A549 (cell line): ENCODE results near the gene ZC3H12D. TPM values are rescaled to one million over a fixed set of nuclear protein-coding genes. Genes with fewer than 3 reads are reported as not detected.

Source experiments
- ATAC-seq, 2 experiments: fragments of 200-7000 bp in 1 of 2; fragments of >200 bp in 1 of 2; cut with Nextera tagmentation in 1 of 2; cut with Tn5 transposase in 1 of 2; 3 replicates each; pipeline versions ENCODE4 v1.8.0 to v1.9.1; 2018 to 2020; ENCODE audit warnings: mild to moderate bottlenecking in 1 of 2, moderate library complexity in 1 of 2
- CTCF ChIA-PET: fragments of 300-600 bp; sonication (Branson Sonifier 250); formaldehyde crosslinking; extraction: SDS; loops from one replicate; lab custom pipeline; 2021; ENCODE audit warnings: antibody characterized with exemption, inconsistent platforms; lab: Yijun Ruan, JAX
- POLR2A ChIA-PET: fragments of 350-600 bp; formaldehyde crosslinking; extraction: SDS; loops from one replicate; lab custom pipeline; 2021; ENCODE audit warnings: antibody characterized with exemption, inconsistent platforms; lab: Yijun Ruan, JAX
- DNase-seq, 2 experiments: peaks; one replicate each; pipeline versions ENCODE4 v3.0.0 to v3.0.0-alpha.2; 2011 to 2016; ENCODE audit warnings: low read depth in 1 of 2, low spot score in 1 of 2
- FAIRE-seq: peaks from 2 replicates; lab custom pipeline; 2011; peaks lifted over from hg19 to GRCh38; lab: Jason Lieb, UNC
- H3K27ac ChIP-seq, 2 experiments: fragments of >200 bp; sonication (Bioruptor Twin); formaldehyde crosslinking; 3 replicates each; pipeline ENCODE4 v1.5.1; 2016 to 2017
- H3K4me1 ChIP-seq: fragments of >200 bp; sonication (Bioruptor Twin); formaldehyde crosslinking; 3 replicates; pipeline ENCODE4 v1.6.1; 2016
- H3K4me2 ChIP-seq: fragments of >200 bp; sonication (Bioruptor Twin); formaldehyde crosslinking; 3 replicates; pipeline ENCODE4 v1.6.1; 2016
- H3K4me3 ChIP-seq: fragments of >200 bp; sonication (Bioruptor Twin); formaldehyde crosslinking; 3 replicates; pipeline ENCODE4 v1.5.1; 2016
- H3K9me3 ChIP-seq: fragments of >200 bp; sonication (Bioruptor Twin); formaldehyde crosslinking; 3 replicates; pipeline ENCODE4 v1.6.1; 2016
- BCL3 ChIP-seq: fragments of >200 bp; sonication (Bioruptor Twin); formaldehyde crosslinking; IDR thresholded peaks from 3 replicates; pipeline ENCODE4 v1.6.1; 2016
- CBX2 ChIP-seq: fragments of 200-600 bp; sonication (generic); IDR thresholded peaks from 2 replicates; pipeline ENCODE4 v1.6.1; 2016; ENCODE audit warnings: low read depth, mild to moderate bottlenecking, borderline replicate concordance
- CBX8 ChIP-seq: fragments of 200-600 bp; sonication (generic); IDR thresholded peaks from 2 replicates; pipeline ENCODE4 v1.6.1; 2016
- CEBPB ChIP-seq, 2 experiments: fragments of >200 bp in 1 of 2; sonication (Bioruptor Twin) in 1 of 2; formaldehyde crosslinking in 1 of 2; IDR thresholded peaks; 2 replicates each; pipeline ENCODE4 v1.6.1; 2012 to 2016
- CHD2 ChIP-seq: fragments of 150-350 bp; IDR thresholded peaks from 2 replicates; pipeline ENCODE4 v1.6.1; 2014; ENCODE audit warnings: low read length; ENCODE audit not compliant: partially characterized antibody
- CHD4 ChIP-seq: fragments of 200-600 bp; sonication (generic); IDR thresholded peaks from 2 replicates; pipeline ENCODE4 v1.6.1; 2016; ENCODE audit warnings: antibody characterized with exemption, mild to moderate bottlenecking, borderline replicate concordance
- EHF ChIP-seq: fragments of 250-450 bp; sonication (Bioruptor Pico); IDR thresholded peaks from 2 replicates; pipeline ENCODE4 v1.5.0; 2020; ENCODE audit warnings: mild to moderate bottlenecking
- EHMT2 ChIP-seq: fragments of 200-600 bp; sonication (generic); IDR thresholded peaks from 2 replicates; pipeline ENCODE4 v1.6.1; 2016; ENCODE audit warnings: antibody characterized with exemption, low read depth, mild to moderate bottlenecking, moderate library complexity
- ELK1 ChIP-seq: fragments of 150-350 bp; IDR thresholded peaks from 2 replicates; pipeline ENCODE4 v1.6.1; 2014; ENCODE audit warnings: low read depth, mild to moderate bottlenecking, low read length
- ESRRA ChIP-seq: fragments of 150-350 bp; IDR thresholded peaks from 2 replicates; pipeline ENCODE4 v1.6.1; 2014; ENCODE audit warnings: mild to moderate bottlenecking, low read length, borderline replicate concordance
- FOXS1 ChIP-seq: fragments of 250-450 bp; sonication (Bioruptor Pico); IDR thresholded peaks from 2 replicates; pipeline ENCODE4 v1.5.0; 2020; ENCODE audit warnings: mild to moderate bottlenecking, moderate library complexity
- HEYL ChIP-seq: fragments of 250-450 bp; sonication (Bioruptor Pico); IDR thresholded peaks from 2 replicates; pipeline ENCODE4 v1.8.0; 2021; ENCODE audit warnings: mild to moderate bottlenecking, moderate library complexity
- HOXB13 ChIP-seq: fragments of 250-450 bp; sonication (Bioruptor Pico); IDR thresholded peaks from 2 replicates; pipeline ENCODE4 v1.5.0; 2020; ENCODE audit warnings: low read depth, mild to moderate bottlenecking, moderate library complexity
- JUN ChIP-seq, 2 experiments: fragments of >200 bp; sonication (Bioruptor Twin); formaldehyde crosslinking; IDR thresholded peaks; 2 replicates in 1 of 2; 3 replicates in 1 of 2; pipeline ENCODE4 v1.6.1; 2016 to 2017
- JUNB ChIP-seq: fragments of >200 bp; sonication (Bioruptor Twin); formaldehyde crosslinking; IDR thresholded peaks from 2 replicates; pipeline ENCODE4 v1.6.1; 2016
- KDM5A ChIP-seq: fragments of 200-600 bp; sonication (generic); IDR thresholded peaks from 2 replicates; pipeline ENCODE4 v1.6.1; 2016; ENCODE audit warnings: antibody characterized with exemption, mild to moderate bottlenecking
- MAFK ChIP-seq: fragments of 450-650 bp; IDR thresholded peaks from 2 replicates; pipeline ENCODE4 v1.6.1; 2014; ENCODE audit not compliant: partially characterized antibody
- MAX ChIP-seq: IDR thresholded peaks from 2 replicates; pipeline ENCODE4 v1.6.1; 2012
- MAZ ChIP-seq: fragments of 150-350 bp; IDR thresholded peaks from 2 replicates; pipeline ENCODE4 v1.6.1; 2014; ENCODE audit warnings: antibody characterized with exemption, low read depth, low read length, borderline replicate concordance
- NFE2L2 ChIP-seq: fragments of 150-350 bp; conservative IDR thresholded peaks from 2 replicates; pipeline ENCODE4 v1.6.1; 2014; ENCODE audit warnings: low read length
- NPAS2 ChIP-seq: fragments of 250-450 bp; sonication (Bioruptor Pico); IDR thresholded peaks from 2 replicates; pipeline ENCODE4 v1.8.0; 2022; ENCODE audit warnings: mild to moderate bottlenecking, moderate library complexity, borderline replicate concordance
- NR3C1 ChIP-seq: fragments of >200 bp; sonication (Bioruptor Twin); formaldehyde crosslinking; IDR thresholded peaks from 3 replicates; pipeline ENCODE4 v1.6.1; 2017
- POLR2AphosphoS2 ChIP-seq: conservative IDR thresholded peaks from 2 replicates; pipeline ENCODE4 v1.6.1; 2012; ENCODE audit warnings: low read length, improper control_type of control experiment, inconsistent platforms
- RAD21 ChIP-seq, 2 experiments: fragments of >200 bp in 1 of 2; sonication (Bioruptor Twin) in 1 of 2; formaldehyde crosslinking in 1 of 2; IDR thresholded peaks in 1 of 2; conservative IDR thresholded peaks in 1 of 2; 2 replicates in 1 of 2; 3 replicates in 1 of 2; pipeline ENCODE4 v1.6.1; 2012 to 2018; ENCODE audit warnings: inconsistent platforms in 1 of 2
- RNF2 ChIP-seq: fragments of 200-600 bp; sonication (generic); IDR thresholded peaks from 2 replicates; pipeline ENCODE4 v1.6.1; 2016; ENCODE audit warnings: low read depth, mild to moderate bottlenecking, antibody characterized with exemption, moderate library complexity, borderline replicate concordance
- ZSCAN20 ChIP-seq: fragments of 250-450 bp; sonication (Bioruptor Pico); IDR thresholded peaks from 2 replicates; pipeline ENCODE4 v1.8.0; 2022; ENCODE audit warnings: mild to moderate bottlenecking, moderate library complexity
- WGBS: methylation state at CpG from one replicate; pipeline ENCODE4 v1.1.6; 2017; ENCODE audit errors: missing lambda C conversion rate; 5-methylcytosine and 5-hydroxymethylcytosine counted together
- polyA plus RNA-seq, 4 experiments: library from polyadenylated mRNA; depleted of rRNA in 3 of 4; stranded (reverse); fragments of >200 nt; fragmentation: RNase III in 1 of 4; extraction: RNeasy Plus Mini Kit Qiagen cat#74134 plus additional on column Dnase treatment in 1 of 4; gene quantifications; 2 replicates in 3 of 4; 3 replicates in 1 of 4; pipeline ENCODE4 v1.2.3, GENCODE V29; 2011 to 2017

Gene ZC3H12D
- polyA plus RNA-seq, 2 of the 4 experiments (the other 2 are of a cell fraction), result 0.04 to 0.12 TPM

GRCh38 chr6:149503276-149503675, 18.5 kb upstream of the ZC3H12D start:
- FAIRE-seq, result no peak
- peak in 1 of 2 experiments; percentile 71; a peak in 2 of 4 replicates for TF ChIP-seq CEBPB (IDR thresholded peaks at IDR 0.05)
- no peak for TF ChIP-seq NFE2L2
- TF ChIP-seq, all 56 proteins: peak for 1
- no peaks in the 10 kb centered on the region for H3K9me3 ChIP-seq
- ChIA-PET CTCF (interaction anchor here (0.7 to 2.2 kb wide), 5 partner anchors 10 to 420 kb away, joined by 3 to 10 read pairs (median 3); no protein-coding TSS in a partner anchor), POLR2A (no interaction called here)
- ATAC-seq (no peak), DNase-seq (no peak)
- no peaks in the 10 kb centered on the region for H3K4me1 ChIP-seq
- H3K4me3 ChIP-seq, result no peak overlapping the region
- H3K27ac ChIP-seq, result no peak overlapping the region
- 70% methylated on average over 2 of the region's 2 CpGs for WGBS
- no peak overlapping the region for H3K4me2 ChIP-seq

- TF ChIP-seq CHD4 (no peak), RAD21 (conservative IDR thresholded peaks at IDR 0.05 in 1 of 2, IDR thresholded peaks at IDR 0.05 in 1 of 2) (no peak), RNF2 (no peak), NFE2L2 (no peak), JUN (IDR thresholded peaks at IDR 0.05) (no peak), EHF (CRISPR knock-in tag) (no peak), MAFK (no peak), FOXS1 (CRISPR knock-in tag) (no peak), HEYL (CRISPR knock-in tag) (no peak), NPAS2 (CRISPR knock-in tag) (no peak), ELK1 (no peak), JUNB (no peak), MAX (no peak), ESRRA (no peak), CBX2 (no peak), EHMT2 (no peak), MAZ (no peak)
- POLR2A ChIA-PET, result no interaction called here
- FAIRE-seq (no peak), ATAC-seq (no peak), DNase-seq (no peak)
- H3K9me3 ChIP-seq, result no peaks in the 10 kb centered on the region
- no peak overlapping the region for H3K27ac ChIP-seq
- no peak overlapping the region for H3K4me3 ChIP-seq
- CTCF ChIA-PET, result interaction anchor here (1.0 kb wide), 1 partner anchor 8 kb away, joined by 3 read pairs; no protein-coding TSS in a partner anchor
- H3K4me1 ChIP-seq, result peaks cover 7% of the 10 kb centered on the region
- H3K4me2 ChIP-seq, result no peak overlapping the region
- 83% methylated on average over 3 of the region's 3 CpGs for WGBS
These were observed 17.0 kb upstream of the ZC3H12D start for GRCh38 chr6:149501768-149502167.

- ATAC-seq, result no peak
- Histone ChIP-seq H3K4me1 (peaks cover 13% of the 10 kb centered on the region), H3K27ac (no peak overlapping the region), H3K4me2 (no peak overlapping the region)
- TF ChIP-seq CBX8 (no peak), POLR2AphosphoS2 (no peak), ZSCAN20 (no peak), RNF2 (no peak)
- TF ChIP-seq, all 56 proteins: peak for 0
- no peaks in the 10 kb centered on the region for H3K9me3 ChIP-seq
- DNase-seq (no peak), FAIRE-seq (no peak)
- POLR2A ChIA-PET, result no interaction called here
- CTCF ChIA-PET, result interaction anchor here (1.0 kb wide), 1 partner anchor 7 kb away, joined by 3 read pairs; no protein-coding TSS in a partner anchor
- 89% methylated on average over 1 of the region's 1 CpG for WGBS
- no peak overlapping the region for H3K4me3 ChIP-seq
These were observed 16.4 kb upstream of the ZC3H12D start for GRCh38 chr6:149501201-149501600.

GRCh38 chr6:149500096-149500495, 15.3 kb upstream of the ZC3H12D start:
- Histone ChIP-seq H3K4me1 (peaks cover 14% of the 10 kb centered on the region), H3K9me3 (no peaks in the 10 kb centered on the region), H3K4me2 (no peak overlapping the region), H3K27ac (no peak overlapping the region), H3K4me3 (no peak overlapping the region)
- POLR2A ChIA-PET, result no interaction called here
- no peak for TF ChIP-seq CEBPB (IDR thresholded peaks at IDR 0.05)
- TF ChIP-seq KDM5A, result no peak
- no peak for TF ChIP-seq HOXB13 (CRISPR knock-in tag)
- TF ChIP-seq BCL3, result no peak
- TF ChIP-seq CHD2, result no peak
- TF ChIP-seq NR3C1, result no peak
- ATAC-seq, result no peak
- FAIRE-seq, result no peak
- WGBS, result 96% methylated on average over 1 of the region's 1 CpG
- DNase-seq, result no peak
- CTCF ChIA-PET, result interaction anchor here (1.2 kb wide), 1 partner anchor 472 kb away, joined by 3 read pairs; no protein-coding TSS in a partner anchor
